HG02623 (cell line): Measurements from ENCODE around the gene MAP3K5.
A peak's percentile ranks its signal among the peaks of the same experiment; 100 is the strongest.
"Not testable (repeated sequence)": the region's sequence is repeated elsewhere in the genome, so short reads cannot be mapped to it uniquely, and the experiment has no call there.

Experiments used
- ATAC-seq: cut with Tn5 transposase; IDR thresholded peaks from one replicate; pipeline ENCODE4 v1.9.1; 2021; ENCODE audit warnings: moderate library complexity; ENCODE audit not compliant: unreplicated experiment

MAP3K5 gene

DNA sequence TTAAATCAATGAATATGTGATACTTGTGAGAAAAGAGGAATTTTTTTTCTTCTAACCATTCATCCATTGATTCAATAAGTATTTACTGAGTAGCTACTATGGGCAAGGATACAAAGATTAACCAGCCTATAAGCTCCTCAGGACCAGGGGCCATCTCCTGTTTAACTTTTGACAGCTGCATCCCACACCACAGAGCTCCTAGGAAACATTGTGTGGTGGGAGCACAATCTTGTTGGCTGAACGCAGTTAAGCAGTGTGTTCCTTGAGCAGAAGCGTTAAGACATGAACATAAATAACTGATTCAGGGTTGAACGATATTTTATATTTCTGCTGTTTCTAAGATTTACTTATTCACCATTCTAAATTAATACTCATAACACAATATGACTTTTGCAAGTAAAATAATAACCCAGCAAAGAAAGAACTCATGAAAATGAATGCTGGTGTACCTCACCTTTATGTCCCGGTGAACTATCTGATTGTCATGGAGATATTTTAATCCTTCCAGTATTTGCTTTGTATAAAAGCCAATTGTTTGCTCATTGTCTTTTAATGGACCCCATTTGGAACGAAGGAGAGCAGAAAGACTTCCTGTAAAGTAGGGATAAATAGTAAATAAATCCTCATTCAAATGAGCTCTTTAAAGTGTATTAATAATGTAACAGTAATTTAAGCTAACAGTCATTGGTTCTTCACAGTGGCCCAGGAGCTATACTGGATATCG is 179.4 kb downstream of the MAP3K5 start:
- ATAC-seq: no peak

DNA sequence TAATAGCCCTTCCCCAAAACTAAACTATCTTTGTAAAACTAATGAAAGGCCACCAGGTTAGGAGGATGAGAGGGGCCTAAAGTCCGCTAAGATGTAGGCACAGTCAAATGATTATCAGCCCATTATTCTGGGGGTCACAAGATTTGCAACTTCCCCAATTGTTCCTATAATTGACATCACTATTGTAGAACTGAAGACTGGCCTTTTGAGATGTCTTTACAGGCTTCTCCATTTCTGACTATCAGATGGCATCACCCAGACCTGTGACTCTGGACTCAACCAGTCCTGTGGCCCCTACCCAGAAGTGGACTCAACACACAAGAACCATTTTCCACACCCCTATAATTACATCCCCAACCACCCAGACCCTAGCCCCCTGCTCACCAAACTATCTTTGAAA is 180.5 kb downstream of the MAP3K5 start:
- ATAC-seq: no peak

DNA sequence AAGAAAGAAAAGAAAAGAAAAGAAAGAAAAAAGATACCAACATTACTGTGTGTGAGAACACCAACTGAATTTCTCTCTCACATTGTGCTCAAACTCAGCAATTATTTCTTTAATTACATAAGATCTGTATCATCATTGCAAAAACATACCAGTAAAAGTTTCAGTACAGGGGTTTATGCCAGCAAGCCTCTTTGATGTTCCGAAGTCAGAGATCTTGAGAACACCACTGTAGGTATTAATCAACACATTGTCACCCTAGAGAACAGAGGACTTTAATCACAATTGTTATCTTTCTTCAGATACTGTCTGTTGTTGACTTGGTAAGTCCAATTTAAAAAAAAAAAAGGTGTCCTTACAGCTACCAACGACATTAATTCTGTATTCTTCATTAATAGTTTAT is 181.1 kb downstream of the MAP3K5 start:
- no peak for ATAC-seq

DNA sequence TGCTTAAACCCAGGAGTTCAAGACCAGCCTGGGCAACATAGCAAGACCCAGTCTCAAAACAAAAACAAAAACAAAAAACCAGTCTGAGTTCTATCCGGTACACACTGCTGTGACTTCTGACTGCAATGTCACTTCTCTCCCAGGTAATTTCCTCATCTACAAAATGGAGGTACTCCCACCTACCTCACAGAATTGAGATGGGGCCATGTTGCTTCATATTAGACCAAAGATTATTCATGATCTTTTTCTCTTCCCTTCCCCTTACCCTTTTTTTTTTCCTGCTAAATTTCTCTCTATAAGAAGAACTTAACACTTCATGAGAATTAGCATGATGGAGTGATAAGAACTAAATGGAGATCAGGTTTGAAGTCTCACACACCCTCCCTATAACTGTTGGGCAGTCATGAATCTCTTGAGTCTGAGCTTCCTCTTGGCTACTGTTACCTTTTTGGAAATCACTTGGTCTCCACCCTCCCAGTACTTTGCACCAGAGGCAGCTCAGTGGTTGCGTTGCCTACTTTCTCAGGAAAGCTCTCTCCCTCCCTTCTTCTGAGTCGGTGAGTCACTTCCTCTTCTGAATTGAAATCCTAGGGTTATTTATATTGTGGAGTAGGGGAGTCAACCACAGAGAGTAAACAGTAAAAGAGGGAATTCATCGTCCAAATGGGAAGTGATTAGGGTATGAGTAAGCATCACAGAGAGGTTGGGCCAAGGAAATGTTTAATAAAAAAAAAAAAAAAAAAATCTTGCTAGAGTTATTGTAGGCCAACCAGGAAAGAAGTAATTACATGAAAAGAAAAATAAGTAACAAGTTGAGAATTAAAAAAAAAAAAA is 182.2 kb downstream of the MAP3K5 start:
- ATAC-seq: no peak

DNA sequence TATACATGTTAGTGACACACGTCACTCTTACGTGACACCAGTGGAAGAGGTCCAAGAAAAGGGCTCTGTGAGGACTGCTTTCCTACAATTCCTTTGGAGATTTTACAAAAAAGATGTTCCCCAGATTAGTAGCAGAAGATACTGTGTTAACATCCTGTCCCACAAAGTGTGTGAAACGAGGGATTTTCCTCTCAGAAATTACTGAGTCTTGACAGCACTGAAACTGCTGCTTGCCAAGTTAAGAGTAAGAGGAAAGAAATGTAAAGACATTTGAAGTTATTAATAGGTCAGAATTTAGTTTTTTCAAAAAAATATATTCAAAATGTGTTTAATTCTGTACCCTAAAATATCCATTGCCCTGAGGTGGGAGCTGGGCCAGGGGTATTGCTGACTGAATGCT is 183.3 kb downstream of the MAP3K5 start:
- ATAC-seq: no peak

DNA sequence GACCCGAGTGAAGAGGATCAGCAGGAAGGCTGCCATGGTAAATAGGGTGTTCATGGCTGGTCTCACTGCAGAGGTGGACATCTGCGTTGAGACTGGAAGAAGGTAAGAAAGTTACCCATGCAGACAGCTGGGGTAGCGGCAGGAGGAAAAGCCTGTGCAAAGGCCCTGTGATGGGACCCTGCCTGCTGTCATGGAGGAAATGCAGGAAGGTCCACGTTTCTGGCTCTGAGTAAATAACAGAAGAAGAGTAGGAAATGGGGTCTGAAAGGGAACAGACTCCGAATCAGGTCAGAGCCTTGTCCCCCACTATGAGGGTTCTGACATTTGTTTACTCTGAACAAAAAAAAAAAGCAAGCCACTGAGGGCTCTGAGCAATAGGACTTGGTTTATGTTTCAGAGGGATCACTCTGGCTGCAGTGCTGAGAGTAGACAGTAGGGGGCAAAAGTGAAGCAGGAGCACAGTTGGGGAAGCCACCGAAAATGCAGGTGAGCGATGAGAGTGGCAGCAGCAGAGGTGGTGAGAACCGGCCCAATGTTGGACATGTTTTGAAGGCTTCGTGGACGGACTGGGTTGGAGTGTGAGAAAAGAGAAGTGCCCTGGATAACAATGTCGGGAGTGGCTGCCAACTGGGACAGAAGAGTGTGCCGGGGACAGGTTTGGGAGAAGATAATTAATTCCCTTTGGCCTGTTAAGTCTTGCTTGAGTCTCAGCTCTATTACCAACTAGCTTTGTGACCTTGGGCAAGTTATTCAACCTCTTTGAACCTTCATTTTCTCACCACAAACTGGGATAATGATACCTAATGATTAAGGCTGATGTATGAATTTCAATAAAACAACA is 184.1 kb downstream of the MAP3K5 start:
- peak; percentile 94 for ATAC-seq

DNA sequence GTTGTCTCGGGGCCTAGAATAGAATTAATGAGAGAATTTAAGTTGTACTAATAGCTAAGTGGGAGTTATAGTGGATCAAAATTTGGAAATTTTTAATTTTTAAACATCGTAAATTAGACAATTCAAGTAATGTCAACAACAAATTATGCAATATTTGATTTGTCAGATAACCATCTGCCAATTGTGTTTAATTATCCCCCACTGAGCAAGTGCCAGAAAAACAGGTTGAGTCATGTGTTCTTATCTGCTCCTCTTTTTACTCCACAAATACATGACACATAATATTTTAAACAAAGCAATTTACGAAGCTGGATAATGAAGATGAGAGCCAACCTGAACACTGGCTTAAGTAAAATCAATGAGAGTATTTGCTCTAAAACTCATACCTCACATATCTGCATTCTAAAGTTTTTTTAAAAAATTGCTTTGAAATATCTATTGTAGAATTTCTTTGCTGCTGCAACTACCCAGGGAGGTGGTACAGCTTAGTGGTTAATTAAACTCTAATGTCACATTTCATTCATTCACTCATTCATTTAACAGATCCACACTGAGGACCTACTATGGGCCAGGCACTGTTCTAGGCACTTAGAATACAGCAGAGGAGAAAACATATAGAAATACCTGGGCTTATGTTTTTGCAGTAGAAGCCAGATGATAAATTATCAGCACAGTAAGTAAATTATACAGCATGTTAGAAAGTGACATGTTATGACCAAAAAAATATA is 184.9 kb downstream of the MAP3K5 start:
- no peak for ATAC-seq

DNA sequence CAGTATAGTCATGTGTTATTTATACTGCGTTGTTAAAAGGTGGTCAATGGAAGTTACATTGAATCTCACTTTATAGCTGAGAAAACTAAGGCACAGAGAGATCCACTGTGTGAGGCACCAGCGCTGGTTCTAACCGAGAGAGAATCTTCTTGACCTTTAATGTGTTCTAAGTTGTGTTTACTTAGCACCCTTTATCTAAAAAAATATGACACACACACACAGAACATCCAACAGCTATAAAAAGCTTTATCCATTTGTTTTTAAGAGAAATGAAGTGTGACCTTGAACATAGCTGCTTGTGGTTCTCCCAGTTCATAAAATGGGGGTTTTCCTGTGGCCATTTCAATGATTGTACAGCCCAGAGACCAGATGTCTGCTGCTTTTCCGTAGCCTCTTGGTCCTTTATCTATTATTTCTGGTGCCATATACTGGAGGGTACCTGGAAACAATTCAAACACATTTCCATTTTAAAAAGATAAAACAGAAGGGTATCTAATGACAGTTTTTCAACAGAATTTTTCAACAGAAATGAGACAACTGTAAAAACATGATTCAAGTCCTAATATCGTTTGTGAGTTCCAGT is 187.3 kb downstream of the MAP3K5 start:
- ATAC-seq: no peak

DNA sequence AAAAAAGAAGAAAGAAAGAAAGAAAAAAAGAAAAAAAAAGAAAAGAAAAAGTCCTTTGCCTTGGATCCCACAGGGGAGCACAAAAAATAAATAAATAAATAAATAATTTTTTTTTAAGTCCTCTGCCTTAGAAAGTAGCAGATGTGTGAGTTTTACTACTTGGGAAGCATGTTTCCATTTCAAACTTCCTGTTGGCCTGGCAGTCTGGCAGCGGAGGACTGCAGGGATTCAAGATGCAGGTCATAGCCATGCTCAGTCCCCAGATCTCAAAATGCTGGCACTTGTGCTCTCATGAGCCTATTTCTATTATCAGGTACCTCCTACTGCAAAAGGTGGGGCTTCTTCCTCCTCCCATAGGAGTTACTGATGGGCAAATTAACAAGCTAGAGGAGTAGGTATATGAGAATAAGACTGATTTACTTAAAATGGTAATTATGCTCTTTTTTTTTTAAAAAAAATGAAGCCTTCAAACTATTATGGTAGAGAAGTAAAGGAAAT is 187.9 kb downstream of the MAP3K5 start:
- no peak for ATAC-seq

DNA sequence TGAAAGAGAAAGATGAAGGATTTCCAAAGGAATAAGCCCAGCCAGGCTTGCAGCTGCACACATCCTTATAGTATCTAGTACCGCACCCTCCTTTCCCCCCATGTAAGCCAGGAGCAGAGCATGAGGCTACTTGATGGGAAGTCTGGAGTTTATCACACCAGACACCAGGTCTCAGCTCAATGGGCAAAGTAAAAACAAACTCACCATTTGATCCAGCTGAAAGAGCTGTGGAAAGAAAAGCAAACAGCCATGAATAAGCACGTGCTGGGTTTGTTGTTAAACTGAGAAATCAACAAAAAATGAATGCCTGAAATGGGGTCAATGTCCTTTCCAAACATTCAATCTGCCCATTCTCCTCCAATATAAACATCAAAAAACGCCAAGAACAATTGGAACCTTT is 191.5 kb downstream of the MAP3K5 start:
- ATAC-seq: no peak

DNA sequence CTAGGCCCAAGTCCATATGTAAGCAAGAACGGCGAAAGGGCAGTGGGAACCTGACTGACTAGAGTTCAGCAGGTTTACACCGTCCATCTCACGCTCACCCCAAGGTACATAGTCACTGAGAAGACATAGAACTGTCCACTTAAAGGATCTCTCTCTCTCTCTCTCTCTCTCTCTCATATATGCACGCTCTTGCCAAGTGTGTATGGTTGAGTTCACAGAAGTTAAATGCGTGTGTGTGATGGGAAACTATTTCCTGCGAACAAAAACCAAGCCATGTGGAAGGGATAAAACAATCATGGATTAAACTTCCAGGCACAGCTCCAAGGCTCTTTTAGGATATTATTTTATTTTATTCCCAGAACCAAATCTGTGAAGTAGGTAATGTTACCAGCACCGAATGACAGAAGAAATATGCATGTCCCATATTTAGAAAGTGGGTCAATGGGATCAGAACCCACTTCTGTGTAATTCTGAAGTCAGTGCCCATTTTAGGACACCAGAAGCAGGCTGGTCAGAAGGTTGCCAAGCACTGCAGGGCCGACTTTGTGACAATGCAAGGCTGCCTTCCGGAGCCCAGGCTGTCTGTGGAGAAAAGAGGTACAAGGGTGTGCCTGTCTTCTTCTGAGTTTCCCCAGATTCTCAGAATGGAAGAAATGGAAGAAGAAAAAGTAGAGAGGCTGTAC is 192.8 kb downstream of the MAP3K5 start:
- ATAC-seq: no peak

DNA sequence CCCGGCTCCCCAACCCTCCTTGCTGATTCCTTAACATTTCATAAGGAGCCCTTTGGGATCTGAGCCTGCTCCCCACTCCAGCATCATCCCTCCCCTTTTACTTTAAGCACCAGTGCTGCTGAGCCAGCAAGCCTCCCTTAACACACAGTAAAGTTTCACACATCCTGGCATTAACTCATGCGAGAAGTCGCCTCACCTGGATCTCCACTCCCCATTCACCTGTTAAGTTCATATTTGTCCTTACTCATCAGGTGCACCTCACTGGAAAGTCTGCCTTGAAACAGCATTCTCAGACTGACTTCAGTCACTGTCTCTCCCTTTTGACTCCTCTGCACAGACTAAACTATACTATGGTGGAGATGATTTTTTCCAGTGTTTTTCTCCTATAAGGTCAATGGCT is 194.2 kb downstream of the MAP3K5 start:
- ATAC-seq: no peak

DNA sequence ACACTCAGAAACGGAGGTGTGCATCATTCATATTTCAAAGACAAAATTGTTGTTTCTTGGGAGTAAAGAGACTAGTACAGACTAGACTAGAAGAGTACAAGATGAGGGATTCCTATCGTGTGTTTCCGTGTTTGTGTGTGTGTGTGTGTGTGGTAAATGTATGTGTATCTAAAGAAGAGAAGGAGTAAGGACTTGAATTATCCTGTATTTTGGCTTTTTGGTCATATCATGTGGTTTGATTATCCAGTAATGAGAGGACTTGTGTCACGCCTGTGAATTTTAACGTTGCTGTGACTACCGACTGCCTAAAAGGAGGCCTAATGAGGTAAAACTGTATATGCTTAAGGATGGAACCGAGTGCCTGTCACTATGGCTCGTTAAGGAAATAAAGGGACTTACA is 197.6 kb downstream of the MAP3K5 start:
- ATAC-seq: no peak

DNA sequence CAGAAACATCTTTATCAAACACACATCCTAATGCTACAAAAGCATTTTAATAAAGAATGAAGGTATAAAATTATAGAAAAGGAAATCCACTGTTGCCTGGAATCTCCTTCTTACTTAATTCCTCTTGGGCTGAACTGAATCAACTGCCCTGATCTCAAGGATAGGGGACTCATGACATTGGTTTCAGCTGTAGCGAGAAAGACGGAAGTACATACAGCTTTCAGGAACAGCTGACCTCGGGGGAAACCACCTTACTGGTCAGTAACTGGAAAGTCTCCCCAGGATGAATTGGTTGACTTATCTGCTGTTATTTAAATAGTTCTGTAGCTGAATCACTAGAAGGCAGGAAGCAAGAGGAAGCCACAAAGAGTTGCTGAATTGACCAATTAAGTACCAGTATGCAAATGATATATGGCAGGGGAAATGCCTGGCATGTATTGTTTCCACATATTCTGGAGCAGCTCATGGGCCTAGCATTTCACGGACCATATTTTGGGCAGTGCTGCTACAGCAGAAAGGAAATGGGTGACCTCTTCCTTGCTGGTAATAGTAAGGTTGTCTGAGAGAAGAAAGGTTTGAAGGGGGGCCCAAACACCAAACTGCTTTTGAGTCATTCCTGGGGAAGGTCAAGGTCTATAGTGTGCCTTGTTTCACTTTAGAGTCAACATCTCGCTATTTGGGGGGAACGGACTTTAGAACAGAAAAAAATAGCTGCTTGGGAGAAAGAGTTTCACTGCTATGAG is 198.4 kb downstream of the MAP3K5 start:
- ATAC-seq: peak; percentile 96

DNA sequence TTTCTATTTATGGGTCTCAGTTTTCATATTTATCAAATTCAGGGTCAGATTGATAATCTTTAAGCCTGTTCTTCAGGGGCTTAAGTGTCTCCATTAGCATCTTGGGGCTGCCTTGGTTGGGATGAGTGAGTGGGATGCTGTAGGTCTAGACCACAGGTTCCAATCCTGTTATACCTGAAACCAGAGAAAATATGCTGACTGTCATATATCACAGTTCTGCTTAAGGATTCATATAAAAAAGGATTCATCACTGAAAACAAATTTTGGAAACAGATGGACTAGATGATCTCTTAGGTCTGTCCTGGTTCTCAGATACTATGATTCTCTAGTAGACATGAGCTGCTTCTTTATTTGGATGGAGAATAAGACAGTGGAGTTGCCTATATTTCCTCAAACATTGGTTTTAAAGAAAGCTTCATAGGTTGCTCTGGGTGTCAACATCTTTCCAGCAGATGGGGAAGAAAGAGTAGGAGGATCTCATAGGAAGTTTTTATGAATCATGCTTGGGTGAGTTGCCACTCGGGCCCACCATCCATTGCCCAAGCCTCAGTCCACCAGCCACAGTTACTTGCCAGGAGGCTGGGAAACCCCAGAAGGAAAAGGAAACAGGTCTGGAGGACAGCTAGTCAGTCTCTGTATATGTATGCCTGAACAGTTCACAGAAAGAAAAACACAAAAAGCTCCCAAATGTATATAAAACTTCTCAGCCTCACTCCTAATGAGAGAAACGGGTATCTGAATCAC is 199.2 kb downstream of the MAP3K5 start:
- ATAC-seq: no peak

DNA sequence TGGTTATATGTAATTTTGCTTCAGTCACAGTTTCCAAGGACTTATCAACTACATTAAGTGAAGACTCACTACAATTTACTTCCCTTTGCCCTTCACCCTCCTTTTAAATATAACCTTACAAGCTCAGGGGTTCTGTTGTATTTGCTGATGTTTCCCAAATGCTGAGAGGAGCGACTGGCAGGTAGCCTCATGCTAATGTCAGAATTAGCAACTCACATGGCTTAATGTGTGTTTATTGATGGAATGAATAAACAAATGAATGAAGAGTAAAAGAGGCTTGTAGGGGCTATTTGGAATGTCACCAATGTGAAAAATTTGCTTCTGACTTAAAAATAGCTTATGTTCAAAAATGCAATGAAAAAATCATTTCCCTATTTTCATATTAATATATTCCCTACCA is 200.7 kb downstream of the MAP3K5 start:
- no peak for ATAC-seq

DNA sequence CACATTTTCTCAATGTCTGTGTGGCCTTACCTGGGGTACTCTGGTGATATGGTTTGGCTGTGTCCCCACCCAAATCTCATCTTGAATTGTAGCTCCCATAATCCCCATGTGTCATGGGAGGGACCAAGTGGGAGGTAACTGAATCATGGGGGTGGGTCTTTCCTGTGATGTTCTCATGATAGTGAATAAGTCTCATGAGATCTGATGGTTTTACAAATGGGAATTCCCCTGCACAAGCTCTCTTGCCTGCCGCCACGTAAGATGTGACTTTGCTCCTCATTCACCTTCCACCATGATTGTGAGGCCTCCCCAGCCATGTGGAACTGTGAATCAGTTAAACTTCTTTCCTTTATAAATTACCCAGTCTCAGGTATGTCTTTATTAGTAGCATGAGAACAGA is 201.4 kb downstream of the MAP3K5 start:
- ATAC-seq: not testable (repeated sequence)

DNA sequence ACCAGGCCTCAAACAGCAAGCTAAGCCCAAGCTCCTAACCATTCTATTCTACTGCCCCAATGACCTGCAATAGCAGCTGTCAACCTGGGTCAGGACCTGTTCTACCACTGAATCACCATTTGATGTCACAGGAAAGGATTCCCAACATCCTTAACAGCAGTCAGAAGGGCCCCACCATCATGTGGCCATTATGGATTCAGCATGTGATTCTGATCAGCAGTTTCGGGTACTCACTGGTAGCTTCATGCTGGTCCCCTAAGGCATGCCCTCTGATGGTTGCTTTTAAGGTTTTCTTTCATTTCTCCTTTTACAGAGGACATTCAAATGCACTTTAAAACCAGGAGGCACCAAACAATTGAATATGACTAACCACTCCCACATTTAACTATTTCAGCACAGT is 204.8 kb downstream of the MAP3K5 start:
- ATAC-seq: no peak
